NT2/D1 (cell line): ENCODE measurements around the gene LDHAL6B.

Experiments used
- SUZ12 ChIP-seq: IDR thresholded peaks from 2 replicates; pipeline ENCODE4 v1.6.1; 2011; ENCODE audit not compliant: insufficient read length, insufficient read depth; ENCODE audit errors: extremely low read depth
- YY1 ChIP-seq: IDR thresholded peaks from 2 replicates; pipeline ENCODE4 v1.6.1; 2011; ENCODE audit not compliant: insufficient read length, insufficient read depth

GRCh38 chr15:59252137-59252536, 45.5 kb downstream of the LDHAL6B start:
- TF ChIP-seq YY1 (no peak), SUZ12 (no peak)
